ENCODE measurements around the gene SETX.

Gene SETX

GRCh38 chr9:132287256-132287760 lies 67.5 kb downstream of the SETX start:
- DNase-seq (ENCODE audit: low spot score) = no peak

DNA sequence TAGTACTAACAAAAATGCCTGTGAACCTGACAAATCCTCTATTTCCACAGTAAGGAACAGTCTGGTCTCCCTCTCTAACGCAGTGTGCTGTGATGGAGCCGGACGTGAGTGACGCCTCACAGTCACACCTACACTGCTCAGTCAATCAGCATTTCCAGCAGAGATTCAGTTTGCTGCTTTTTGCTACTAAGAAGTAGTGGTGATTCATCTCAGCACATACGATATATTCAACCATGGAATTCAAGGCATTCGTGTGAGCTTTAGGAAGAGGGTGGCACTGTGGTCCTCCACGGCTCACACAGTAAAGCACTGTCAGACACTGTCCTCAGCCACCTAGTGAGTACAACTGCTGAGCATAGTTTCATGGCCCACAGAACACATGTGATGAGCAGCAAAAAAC lies 70.9 kb downstream of the SETX start:
- DNase-seq (ENCODE audit: low spot score) = no peak

GRCh38 chr9:132283165-132283564 lies 71.6 kb downstream of the SETX start:
- no peak for DNase-seq (ENCODE audit: low spot score)

GRCh38 chr9:132274861-132275260 lies 79.9 kb downstream of the SETX start:
- no peak for DNase-seq (ENCODE audit: low spot score)

- peak; percentile 72 for DNase-seq (ENCODE audit: low spot score)
Measured at GRCh38 chr9:132269704-132270516, 84.9 kb downstream of the SETX start.

GRCh38 chr9:132268725-132269352 lies 85.9 kb downstream of the SETX start:
- DNase-seq (ENCODE audit: low spot score) = peak; percentile 61

GRCh38 chr9:132267660-132268059 lies 87.1 kb downstream of the SETX start:
- DNase-seq (ENCODE audit: low spot score) = no peak

DNA sequence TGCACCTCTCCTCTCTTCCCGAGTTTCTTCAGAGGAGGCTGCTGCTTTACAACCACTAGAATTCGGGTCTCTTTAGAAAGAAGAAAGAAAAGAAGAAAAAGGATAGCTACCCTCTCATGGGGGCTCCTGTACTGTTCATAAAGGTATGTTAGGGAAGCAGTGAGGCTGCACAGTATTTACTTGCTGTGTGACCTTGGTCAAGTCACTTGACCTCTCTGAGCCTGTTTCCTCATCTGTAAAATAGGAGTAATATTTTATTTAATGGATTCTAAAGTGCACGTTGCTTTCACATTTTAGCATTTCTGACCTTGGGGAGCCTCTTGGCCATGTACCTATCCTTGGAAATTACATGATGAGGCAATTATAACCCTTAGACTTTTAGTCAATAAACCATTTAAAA lies 88.8 kb downstream of the SETX start:
- no peak for DNase-seq (ENCODE audit: low spot score)

DNA sequence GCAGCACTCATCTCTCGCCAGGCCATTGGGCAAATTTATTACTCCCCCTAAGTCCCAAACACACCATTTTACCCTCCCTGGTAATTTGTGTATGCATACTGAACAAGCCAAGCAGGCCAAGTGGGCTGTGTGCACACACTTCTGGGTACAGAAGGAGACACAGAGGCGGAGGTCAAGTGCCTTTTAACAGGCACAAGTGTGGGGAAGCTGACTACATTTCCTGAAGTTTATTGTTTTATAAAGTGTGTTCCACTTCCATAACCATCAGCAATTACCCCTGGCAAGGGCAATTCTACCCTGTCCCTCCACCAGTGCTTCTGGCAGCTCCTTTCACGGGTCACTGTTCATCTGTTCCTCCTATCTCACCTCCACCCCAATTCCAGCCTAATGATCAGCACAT lies 93.9 kb downstream of the SETX start:
- no peak for DNase-seq (ENCODE audit: low spot score)

DNA sequence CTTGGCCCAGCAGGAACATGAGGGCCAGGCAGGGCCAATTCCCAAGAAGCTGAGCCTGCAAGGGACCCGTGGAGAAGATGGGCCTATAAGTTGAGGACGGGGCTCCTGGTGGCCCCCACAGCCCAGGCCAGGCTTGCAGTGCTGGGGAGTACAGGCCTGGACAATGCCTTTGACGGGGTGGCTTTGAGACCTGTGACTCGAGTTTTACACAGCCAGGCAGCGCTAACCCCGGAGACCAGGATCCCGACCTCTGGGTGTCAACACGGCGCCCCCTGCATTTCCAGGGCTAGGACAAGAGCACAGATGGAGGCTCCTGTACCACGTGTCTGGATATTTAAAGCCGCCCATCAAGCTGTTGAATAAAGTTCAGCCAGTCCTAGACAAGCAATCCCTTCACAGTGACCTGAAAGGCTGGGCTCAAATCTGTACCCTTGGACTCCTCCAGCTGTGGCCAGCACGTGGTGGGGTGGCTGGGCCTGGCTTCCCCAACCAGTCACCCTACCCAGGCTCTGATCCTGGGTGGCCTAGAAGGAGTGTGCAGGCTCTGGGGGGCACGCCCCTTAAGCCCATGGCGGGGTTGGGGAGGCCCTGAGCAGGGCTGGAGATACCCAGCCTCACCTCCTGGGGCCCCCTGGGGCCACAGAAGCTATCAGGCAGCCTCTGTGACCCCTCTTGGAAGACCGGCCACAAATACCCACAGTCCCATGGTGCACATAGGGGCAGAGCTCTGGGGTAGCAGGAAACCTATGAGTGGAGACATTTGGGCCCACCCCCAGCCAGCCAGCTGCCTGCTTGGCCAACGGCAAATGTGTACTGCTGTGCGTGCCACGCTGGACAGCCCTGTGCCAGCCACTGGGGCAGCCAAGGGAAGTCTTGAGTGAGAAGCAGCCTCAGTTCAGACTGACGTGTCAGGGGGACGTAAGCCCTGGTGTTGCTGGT lies 104.2 kb downstream of the SETX start:
- no peak for DNase-seq (ENCODE audit: low spot score)

DNA sequence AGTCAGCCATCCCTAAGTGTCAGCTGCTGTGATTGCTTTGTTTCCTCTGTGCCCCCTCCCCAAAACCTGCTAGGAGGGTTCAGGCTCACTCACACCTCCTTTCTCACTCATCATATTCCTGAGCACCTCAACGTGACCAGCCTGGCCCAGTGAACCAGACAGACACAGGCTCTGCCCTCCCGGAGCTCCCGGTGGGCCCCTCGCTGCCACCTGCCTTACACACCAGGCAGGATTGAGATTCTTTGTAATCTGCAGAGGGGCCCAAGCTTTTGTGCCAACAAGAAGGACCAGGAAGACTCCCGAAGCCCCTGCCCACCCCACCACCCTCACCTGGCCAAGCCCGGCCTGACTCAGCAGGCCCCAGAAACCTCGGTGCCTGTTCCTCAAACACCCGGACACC lies 105.1 kb downstream of the SETX start:
- DNase-seq (ENCODE audit: low spot score) = no peak

GRCh38 chr9:132249123-132249522 lies 105.7 kb downstream of the SETX start:
- no peak for DNase-seq (ENCODE audit: low spot score)

DNA sequence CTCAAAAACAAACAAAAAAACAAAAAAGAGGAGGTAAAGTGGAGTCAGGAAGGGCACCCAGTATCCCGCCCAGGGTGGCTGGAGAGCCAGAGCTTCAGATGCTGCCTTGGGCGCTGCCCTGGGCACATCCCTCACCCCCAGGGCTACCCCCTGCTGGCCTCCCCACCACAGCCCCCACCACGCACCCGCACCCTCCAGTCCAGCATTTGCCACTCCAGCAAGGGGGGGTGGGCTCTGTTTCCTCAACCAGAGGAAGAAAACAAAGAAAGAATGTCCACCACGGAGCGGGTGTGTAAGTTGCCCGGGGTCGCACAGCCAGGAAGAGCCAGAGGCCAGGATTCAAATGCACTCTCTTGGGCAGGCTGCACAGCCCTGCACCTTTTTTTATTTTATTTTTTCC lies 106.8 kb downstream of the SETX start:
- no peak for DNase-seq (ENCODE audit: low spot score)

DNA sequence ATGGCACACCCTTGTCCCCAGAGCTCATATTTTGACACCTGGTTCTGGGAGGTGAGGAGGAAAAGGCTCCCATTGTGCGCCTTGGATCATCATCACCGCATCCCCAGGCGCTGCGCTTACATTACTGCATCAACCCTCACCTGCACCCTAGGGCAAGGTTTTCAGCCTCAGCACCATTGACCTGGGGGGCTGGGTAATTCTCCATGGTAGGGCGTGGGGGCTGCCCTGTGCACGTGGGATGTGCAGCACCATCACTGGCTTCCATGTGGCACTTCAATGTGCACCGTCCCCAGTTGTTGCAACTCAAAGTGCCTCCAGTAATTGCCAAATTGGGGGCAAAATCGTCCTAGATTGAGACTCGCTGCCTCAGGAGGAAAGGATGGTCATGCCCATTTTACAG lies 109.3 kb downstream of the SETX start:
- DNase-seq (ENCODE audit: low spot score) = no peak

DNA sequence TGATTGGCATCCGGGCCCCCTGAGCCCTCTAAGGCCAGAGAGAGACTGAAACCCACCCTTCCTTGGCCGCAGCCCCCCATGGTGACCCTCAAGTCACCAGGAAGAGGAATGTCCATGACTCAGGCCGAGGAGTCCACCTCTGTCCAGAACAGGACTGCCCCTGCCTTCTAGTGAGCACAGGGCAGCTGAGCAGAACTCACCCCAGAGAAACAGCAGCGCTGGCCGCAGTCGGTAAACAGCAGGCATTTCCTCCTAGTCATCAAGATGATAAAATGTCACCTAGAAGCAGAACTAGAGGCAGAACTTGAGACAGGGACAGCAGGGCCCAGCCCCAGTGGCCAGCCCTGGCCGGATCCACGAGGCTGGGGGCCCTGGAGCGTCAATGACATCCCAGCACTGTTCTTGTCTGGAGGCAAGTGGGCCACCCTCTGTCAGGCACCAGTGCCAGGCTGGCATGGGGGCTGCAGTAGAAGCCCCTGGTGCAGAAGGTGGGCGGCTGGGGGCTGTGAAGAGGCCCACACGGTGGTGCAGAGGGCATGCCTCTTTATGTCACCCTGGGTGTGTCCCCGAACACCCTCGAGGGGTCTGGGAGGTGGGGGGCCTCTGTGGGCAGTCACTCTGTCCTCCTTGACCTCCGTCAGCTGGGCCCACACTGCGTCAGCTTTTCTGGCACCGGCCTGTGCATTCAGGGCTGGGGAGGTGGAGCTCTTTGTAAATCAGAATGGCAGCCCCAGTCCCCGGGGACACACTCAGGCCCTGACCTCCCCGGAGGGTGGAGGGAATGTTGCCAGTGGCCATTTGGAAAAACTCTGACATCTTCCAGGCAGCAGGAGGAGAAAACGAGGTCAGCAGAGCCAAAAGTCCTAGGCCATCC lies 110.0 kb downstream of the SETX start:
- no peak for DNase-seq (ENCODE audit: low spot score)

GRCh38 chr9:132243156-132244074 lies 111.4 kb downstream of the SETX start:
- DNase-seq (ENCODE audit: low spot score) = no peak

GRCh38 chr9:132242621-132243155 lies 112.1 kb downstream of the SETX start:
- DNase-seq (ENCODE audit: low spot score) = no peak

GRCh38 chr9:132241840-132242620 lies 112.8 kb downstream of the SETX start:
- no peak for DNase-seq (ENCODE audit: low spot score)

GRCh38 chr9:132241483-132241839 lies 113.3 kb downstream of the SETX start:
- no peak for DNase-seq (ENCODE audit: low spot score)

Data from SW480 (cell line).